HEK293 (cell line): ENCODE measurements around the gene PPP5C.

Experiments used
- CTCF ChIP-seq: fragments of 450-650 bp; formaldehyde crosslinking; IDR thresholded peaks from 2 replicates; pipeline ENCODE4 v1.5.1; 2016; ENCODE audit warnings: missing biosample characterization, missing genetic modification characterization
- MYNN ChIP-seq: fragments of 450-650 bp; formaldehyde crosslinking; IDR thresholded peaks from 2 replicates; pipeline ENCODE4 v1.5.1; 2016; ENCODE audit warnings: missing biosample characterization, missing genetic modification characterization, borderline replicate concordance
- REST ChIP-seq: fragments of 450-650 bp; formaldehyde crosslinking; IDR thresholded peaks from 2 replicates; pipeline ENCODE4 v1.5.1; 2016; ENCODE audit warnings: missing biosample characterization, missing genetic modification characterization
- ZNF280D ChIP-seq: fragments of 450-650 bp; formaldehyde crosslinking; IDR thresholded peaks from 2 replicates; pipeline ENCODE4 v1.5.1; 2016; ENCODE audit warnings: missing biosample characterization, missing genetic modification characterization

- TF ChIP-seq REST (tag by site-specific recombination) (no peak), CTCF (tag by site-specific recombination) (no peak), ZNF280D (tag by site-specific recombination) (no peak), MYNN (tag by site-specific recombination) (no peak)
These were observed 48.3 kb upstream of the PPP5C start for GRCh38 chr19:46298479-46299003.
